CD4-positive, alpha-beta T cell treated with Interferon alpha-2 for 1 hour (primary cell): ENCODE results near the gene CAMTA2.
"Not testable (repeated sequence)": the region's sequence is repeated elsewhere in the genome, so short reads cannot be mapped to it uniquely, and the experiment has no call there.

Source experiments
- DNase-seq, 2 donors: peaks; one replicate each; pipeline ENCODE4 v3.0.0-alpha.2; 2020 to 2022

Gene CAMTA2

GRCh38 chr17:4926577-4927335 lies 60.7 kb downstream of the CAMTA2 start:
- not testable (repeated sequence) for DNase-seq

- no peak for DNase-seq
These were observed 66.2 kb downstream of the CAMTA2 start for GRCh38 chr17:4921320-4921719.

DNA sequence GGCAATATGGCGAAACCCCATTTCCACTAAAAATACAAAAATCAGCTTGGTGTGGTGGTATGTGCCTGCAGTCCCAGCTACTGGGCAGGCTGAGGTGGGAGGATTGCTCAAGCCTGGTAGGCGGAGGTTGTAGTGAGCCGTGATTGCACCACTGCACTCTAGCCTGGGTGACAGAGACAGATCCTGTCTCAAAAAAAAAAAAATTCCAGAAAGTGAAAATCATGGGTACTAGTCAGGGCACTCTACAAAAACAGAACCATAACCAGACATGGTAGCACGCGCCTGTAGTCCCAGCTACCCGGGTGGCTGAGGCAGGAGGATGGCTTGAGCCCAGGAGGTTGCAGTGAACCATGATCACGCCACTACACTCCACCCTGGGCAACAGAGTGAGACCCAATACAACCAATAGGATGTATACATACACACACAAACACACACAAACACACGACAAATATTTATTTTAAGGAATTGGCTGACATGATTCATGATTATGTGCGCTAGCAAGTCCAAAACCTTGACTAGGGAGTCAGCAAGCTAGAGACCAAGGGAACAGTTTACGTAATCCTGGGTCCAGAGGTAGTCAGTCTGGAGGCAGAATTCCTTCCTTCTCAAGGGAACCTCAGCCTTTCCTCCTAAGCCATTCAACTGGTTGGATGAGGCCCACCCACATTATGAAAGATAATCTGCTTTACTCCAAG lies 67.0 kb downstream of the CAMTA2 start:
- DNase-seq: peak in 1 of 2 donors; percentile 37

DNA sequence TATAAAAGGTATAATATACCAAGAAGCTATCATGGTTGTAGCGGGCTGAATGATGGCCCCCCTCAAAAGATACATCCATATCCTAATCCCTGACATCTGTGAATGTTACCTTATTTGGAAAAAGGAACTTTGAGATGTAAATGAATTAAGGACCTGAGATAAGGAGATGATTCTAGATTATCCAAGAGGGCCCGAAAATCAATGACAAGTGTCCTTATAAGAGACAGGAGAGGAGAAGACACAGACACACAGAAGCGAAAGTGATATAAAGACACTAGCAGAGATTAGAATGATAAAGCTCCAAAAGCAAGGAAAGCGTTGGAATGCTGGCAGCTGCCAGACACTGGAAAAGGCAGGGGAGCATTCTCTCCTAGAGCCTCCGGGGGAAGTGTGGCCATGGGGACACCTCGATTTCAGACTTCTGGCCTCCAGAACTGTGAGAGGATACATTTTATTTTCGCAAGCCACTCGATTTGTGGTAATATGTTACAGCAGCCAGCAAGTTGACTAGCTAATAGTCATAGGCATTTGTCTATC lies 67.9 kb downstream of the CAMTA2 start:
- DNase-seq: no peak
